ENCODE data around the gene RBBP9.

DNA sequence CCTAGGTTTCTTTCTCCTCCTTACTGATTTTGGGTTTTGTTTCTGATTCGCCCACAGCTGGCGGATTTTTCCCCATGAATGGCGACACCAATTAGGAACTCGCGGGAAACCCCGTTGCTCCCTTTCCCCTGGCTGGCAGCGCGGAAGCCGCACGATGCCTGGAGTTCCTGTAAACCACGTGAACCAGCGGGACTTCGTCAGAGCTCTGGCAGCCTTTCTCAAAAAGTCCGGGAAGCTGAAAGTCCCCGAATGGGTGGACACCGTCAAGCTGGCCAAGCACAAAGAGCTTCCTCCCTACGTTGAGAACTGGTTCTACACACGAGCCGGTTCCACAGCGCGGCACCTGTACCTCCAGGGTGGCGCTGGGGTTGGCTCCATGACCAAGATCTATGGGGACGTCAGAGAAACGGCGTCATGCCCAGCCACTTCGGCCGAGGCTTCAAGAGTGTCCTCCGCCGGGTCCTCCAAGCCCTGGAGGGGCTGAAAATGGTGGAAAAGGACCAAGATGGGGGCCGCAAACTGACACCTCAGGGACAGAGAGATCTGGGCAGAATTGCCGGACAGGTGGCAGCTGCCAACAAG, 7.5 kb upstream of the RBBP9 start:
- no peak for TF ChIP-seq CTCF (IDR thresholded peaks at IDR 0.05)
- no peak for TF ChIP-seq POLR2A (IDR thresholded peaks at IDR 0.05)

Measured in testis (tissue), 2 donors.